ENCODE measurements around the gene MED13L.

Gene MED13L

GRCh38 chr12:116024769-116025168 is 252.7 kb downstream of the MED13L start:
- TF ChIP-seq CTCF (IDR thresholded peaks at IDR 0.05; ENCODE audit: low read depth, low read length, missing control alignments) = no peak
- no peak for DNase-seq (ENCODE audit: extremely low read depth, low read depth)
- no peak overlapping the region for H3K4me3 ChIP-seq (replicated peaks; ENCODE audit: low read depth, low read length)

- no peak for TF ChIP-seq CTCF (IDR thresholded peaks at IDR 0.05; ENCODE audit: low read depth, low read length, missing control alignments)
Observed at GRCh38 chr12:116019415-116019814, 258.1 kb downstream of the MED13L start.

GRCh38 chr12:116018282-116018681 is 259.2 kb downstream of the MED13L start:
- no peak for DNase-seq (ENCODE audit: extremely low read depth, low read depth)
- H3K4me3 ChIP-seq (replicated peaks; ENCODE audit: low read depth, low read length) = no peak overlapping the region
- TF ChIP-seq CTCF (IDR thresholded peaks at IDR 0.05; ENCODE audit: low read depth, low read length, missing control alignments) = no peak

More at GRCh38 chr12:116019415-116019814, 258.1 kb downstream of the MED13L start:
- no peak for DNase-seq (ENCODE audit: extremely low read depth, low read depth)
- no peak overlapping the region for H3K4me3 ChIP-seq (replicated peaks; ENCODE audit: low read depth, low read length)

GRCh38 chr12:116015525-116015924 is 262.0 kb downstream of the MED13L start:
- peak; percentile 20 for DNase-seq (ENCODE audit: extremely low read depth, low read depth)
- no peak overlapping the region for H3K4me3 ChIP-seq (replicated peaks; ENCODE audit: low read depth, low read length)
- TF ChIP-seq CTCF (IDR thresholded peaks at IDR 0.05; ENCODE audit: low read depth, low read length, missing control alignments) = peak; percentile 39

- H3K4me3 ChIP-seq (replicated peaks; ENCODE audit: low read depth, low read length) = no peak overlapping the region
- no peak for DNase-seq (ENCODE audit: extremely low read depth, low read depth)
- TF ChIP-seq CTCF (IDR thresholded peaks at IDR 0.05; ENCODE audit: low read depth, low read length, missing control alignments) = no peak
Observed at GRCh38 chr12:116012757-116013156, 264.7 kb downstream of the MED13L start.

- no peak overlapping the region for H3K4me3 ChIP-seq (replicated peaks; ENCODE audit: low read depth, low read length)
- TF ChIP-seq CTCF (IDR thresholded peaks at IDR 0.05; ENCODE audit: low read depth, low read length, missing control alignments) = no peak
- DNase-seq (ENCODE audit: extremely low read depth, low read depth) = no peak
Observed at GRCh38 chr12:116011217-116011616, 266.3 kb downstream of the MED13L start.

- H3K4me3 ChIP-seq (replicated peaks; ENCODE audit: low read depth, low read length) = no peak overlapping the region
- no peak for DNase-seq (ENCODE audit: extremely low read depth, low read depth)
- TF ChIP-seq CTCF (IDR thresholded peaks at IDR 0.05; ENCODE audit: low read depth, low read length, missing control alignments) = no peak
Observed at GRCh38 chr12:116010467-116010866, 267.0 kb downstream of the MED13L start.
